ENCODE results near the gene SNAPC4. TPM values are rescaled to one million over a fixed set of nuclear protein-coding genes. Genes with fewer than 3 reads are reported as not detected.

Gene SNAPC4
- total and polyA plus RNA-seq, 9 of the 15 experiments (the other 6 are each of a cell fraction or from before 2014, with no cell fraction given), result 0.21 to 21.8 (median 8.8) TPM

- Histone ChIP-seq H3K4me1 (replicated peaks in 1 of 2; ENCODE audit: control insufficient read depth in 2 of 2, insufficient read depth in 2 of 2, low read length in 2 of 2) (peaks cover 15 to 89% of the 10 kb centered on the region in 2 experiments), H3K27ac (ENCODE audit: extremely low read depth, low read depth, low read length) (no peak overlapping the region), H4K20me1 (replicated peaks; ENCODE audit: control insufficient read depth, insufficient read depth, low read length) (no peaks in the 10 kb centered on the region), H3K36me3 (ENCODE audit: control insufficient read depth, insufficient read depth, low read length) (peaks cover 63% of the 10 kb centered on the region; the same call in 2 of the 3 replicates), H3K79me2 (ENCODE audit: control insufficient read depth, insufficient read depth, low read length) (peaks cover 10% of the 10 kb centered on the region), H3K4me3 (no peak overlapping the region), H3K9me1 (ENCODE audit: control insufficient read depth, insufficient read depth, low read length) (no peaks in the 10 kb centered on the region), H3K9ac (ENCODE audit: insufficient read depth in 1 of 2, low read depth in 2 of 2, low read length in 2 of 2) (peak overlapping the region in 1 of 2 experiments; percentile 68; a peak in 2 of 4 replicates), H3K9me3 (replicated peaks; ENCODE audit: control insufficient read depth, insufficient read depth, low read depth, low read length) (no peaks in the 10 kb centered on the region), H3K4me2 (ENCODE audit: insufficient read depth, low read length) (no peak overlapping the region), H2AFZ (ENCODE audit: low read depth, low read length) (no peak overlapping the region), H3K27me3 (ENCODE audit: control insufficient read depth in 2 of 2, insufficient read depth in 2 of 2, low read length in 2 of 2) (no peaks in the 10 kb centered on the region)
- ChIA-PET CTCF (ENCODE audit: low intra/inter-chr PET ratio) (no interaction called here), POLR2A (interaction anchor here (0.6 to 1.2 kb wide), 5 partner anchors 9 to 200 kb away, joined by 3 to 8 read pairs (median 3); no protein-coding TSS in a partner anchor)
- BruUV-seq (replicated peaks), result no TSS peak
- TF ChIP-seq, protein P1, sequence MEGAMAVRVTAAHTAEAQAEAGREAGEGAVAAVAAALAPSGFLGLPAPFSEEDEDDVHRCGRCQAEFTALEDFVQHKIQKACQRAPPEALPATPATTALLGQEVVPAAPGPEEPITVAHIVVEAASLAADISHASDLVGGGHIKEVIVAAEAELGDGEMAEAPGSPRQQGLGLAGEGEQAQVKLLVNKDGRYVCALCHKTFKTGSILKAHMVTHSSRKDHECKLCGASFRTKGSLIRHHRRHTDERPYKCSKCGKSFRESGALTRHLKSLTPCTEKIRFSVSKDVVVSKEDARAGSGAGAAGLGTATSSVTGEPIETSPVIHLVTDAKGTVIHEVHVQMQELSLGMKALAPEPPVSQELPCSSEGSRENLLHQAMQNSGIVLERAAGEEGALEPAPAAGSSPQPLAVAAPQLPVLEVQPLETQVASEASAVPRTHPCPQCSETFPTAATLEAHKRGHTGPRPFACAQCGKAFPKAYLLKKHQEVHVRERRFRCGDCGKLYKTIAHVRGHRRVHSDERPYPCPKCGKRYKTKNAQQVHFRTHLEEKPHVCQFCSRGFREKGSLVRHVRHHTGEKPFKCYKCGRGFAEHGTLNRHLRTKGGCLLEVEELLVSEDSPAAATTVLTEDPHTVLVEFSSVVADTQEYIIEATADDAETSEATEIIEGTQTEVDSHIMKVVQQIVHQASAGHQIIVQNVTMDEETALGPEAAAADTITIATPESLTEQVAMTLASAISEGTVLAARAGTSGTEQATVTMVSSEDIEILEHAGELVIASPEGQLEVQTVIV (CRISPR knock-in tag; IDR thresholded peaks at IDR 0.05; ENCODE audit: borderline replicate concordance), result no peak
- TF ChIP-seq POLR2G (IDR thresholded peaks at IDR 0.05; ENCODE audit: low read depth, low read length) (peak; percentile 75), CREBBP (IDR thresholded peaks at IDR 0.05; ENCODE audit: low read depth, low read length) (no peak), RBFOX2 (IDR thresholded peaks at IDR 0.05; ENCODE audit: low read depth, low read length) (peak; percentile 68), MEF2A (IDR thresholded peaks at IDR 0.05; ENCODE audit: control insufficient read depth, low read depth, low read length) (no peak), FIP1L1 (IDR thresholded peaks at IDR 0.05; ENCODE audit: low read depth, low read length, poor library complexity, severe bottlenecking) (peak; percentile 17)
- TF ChIP-seq, protein P2, sequence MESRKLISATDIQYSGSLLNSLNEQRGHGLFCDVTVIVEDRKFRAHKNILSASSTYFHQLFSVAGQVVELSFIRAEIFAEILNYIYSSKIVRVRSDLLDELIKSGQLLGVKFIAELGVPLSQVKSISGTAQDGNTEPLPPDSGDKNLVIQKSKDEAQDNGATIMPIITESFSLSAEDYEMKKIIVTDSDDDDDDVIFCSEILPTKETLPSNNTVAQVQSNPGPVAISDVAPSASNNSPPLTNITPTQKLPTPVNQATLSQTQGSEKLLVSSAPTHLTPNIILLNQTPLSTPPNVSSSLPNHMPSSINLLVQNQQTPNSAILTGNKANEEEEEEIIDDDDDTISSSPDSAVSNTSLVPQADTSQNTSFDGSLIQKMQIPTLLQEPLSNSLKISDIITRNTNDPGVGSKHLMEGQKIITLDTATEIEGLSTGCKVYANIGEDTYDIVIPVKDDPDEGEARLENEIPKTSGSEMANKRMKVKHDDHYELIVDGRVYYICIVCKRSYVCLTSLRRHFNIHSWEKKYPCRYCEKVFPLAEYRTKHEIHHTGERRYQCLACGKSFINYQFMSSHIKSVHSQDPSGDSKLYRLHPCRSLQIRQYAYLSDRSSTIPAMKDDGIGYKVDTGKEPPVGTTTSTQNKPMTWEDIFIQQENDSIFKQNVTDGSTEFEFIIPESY (CRISPR knock-in tag; IDR thresholded peaks at IDR 0.05), result peak; percentile 87
- DNase-seq (ENCODE audit: extremely low read depth in 1 of 4, low spot score in 3 of 4) (no peak), FAIRE-seq (no peak), ATAC-seq (no peak)
- in situ Hi-C loops (cut with MboI), result no loop called here
- WGBS (ENCODE audit: insufficient coverage, low coverage, missing lambda C conversion rate), result 86% methylated on average over 27 of the region's 45 CpGs
- intact Hi-C loops (cut with micrococcal nuclease), result no loop called here
These were observed 32.4 kb downstream of the SNAPC4 start for GRCh38 chr9:136367296-136368145.
